HG02623 (cell line): ENCODE measurements around the gene TBC1D22A.

Experiments used
- ATAC-seq: cut with Tn5 transposase; IDR thresholded peaks from one replicate; pipeline ENCODE4 v1.9.1; 2021; ENCODE audit warnings: moderate library complexity; ENCODE audit not compliant: unreplicated experiment

The TBC1D22A gene

DNA sequence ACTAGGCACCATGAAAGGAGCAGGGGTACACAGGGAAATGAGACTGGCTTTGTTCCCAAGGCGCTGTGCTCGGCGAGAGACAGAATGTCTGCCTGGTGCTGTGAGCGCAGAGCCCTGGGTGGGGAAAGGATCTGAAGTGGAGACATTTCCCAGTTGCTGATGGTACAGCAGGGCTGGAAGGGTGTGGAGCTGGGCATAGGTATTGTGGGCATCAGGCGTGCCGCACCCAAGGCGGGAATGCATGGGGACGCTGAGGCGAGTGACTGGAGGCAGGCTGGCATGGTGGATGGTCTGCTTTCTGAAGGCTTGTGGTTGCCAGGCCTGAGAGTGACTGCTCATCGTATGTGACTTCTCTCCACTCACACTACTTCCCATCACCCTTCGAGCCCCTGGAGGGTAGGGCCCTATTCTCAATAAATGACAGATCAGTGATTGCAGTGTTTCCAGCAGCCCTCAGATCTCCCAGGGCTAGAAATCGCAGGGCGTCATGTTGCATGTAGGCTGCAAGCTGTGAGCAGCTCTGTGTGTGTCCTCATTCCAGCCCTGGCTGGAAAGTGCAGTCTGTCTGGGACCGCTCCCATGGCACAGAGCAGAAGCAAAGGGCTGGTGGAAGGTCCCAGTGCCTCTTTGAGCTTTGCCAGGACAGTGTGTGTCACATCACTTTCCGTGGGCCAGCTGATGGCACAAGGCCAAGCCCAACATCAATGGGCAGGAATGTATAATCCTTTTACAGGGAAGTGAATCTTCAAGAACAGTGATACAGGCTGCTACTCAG lies 67.7 kb downstream of the TBC1D22A start:
- no peak for ATAC-seq

GRCh38 chr22:46830841-46831240 lies 68.4 kb downstream of the TBC1D22A start:
- ATAC-seq, result no peak

DNA sequence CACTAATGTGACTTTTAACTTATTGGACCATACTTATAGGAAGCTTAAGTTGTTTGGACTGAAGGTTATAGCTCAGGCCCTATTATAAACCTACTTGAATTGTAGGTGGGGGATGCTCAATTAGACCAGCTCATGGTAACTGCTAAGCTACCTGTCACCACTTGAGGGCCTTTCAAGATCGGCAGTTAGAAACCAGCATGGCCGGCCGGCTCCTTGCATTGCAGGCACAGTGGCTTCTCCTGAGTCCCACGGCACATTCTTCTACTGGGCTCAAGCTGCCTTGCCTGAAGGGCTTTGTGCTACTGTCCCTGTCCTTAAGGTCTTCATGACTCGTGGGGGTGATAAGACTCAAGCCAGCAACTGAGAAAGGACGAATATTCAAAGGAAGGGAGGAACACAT lies 70.8 kb downstream of the TBC1D22A start:
- no peak for ATAC-seq

- ATAC-seq, result no peak
Measured at GRCh38 chr22:46834021-46834737, 71.7 kb downstream of the TBC1D22A start.

- ATAC-seq, result no peak
Measured at GRCh38 chr22:46835288-46835687, 72.8 kb downstream of the TBC1D22A start.

DNA sequence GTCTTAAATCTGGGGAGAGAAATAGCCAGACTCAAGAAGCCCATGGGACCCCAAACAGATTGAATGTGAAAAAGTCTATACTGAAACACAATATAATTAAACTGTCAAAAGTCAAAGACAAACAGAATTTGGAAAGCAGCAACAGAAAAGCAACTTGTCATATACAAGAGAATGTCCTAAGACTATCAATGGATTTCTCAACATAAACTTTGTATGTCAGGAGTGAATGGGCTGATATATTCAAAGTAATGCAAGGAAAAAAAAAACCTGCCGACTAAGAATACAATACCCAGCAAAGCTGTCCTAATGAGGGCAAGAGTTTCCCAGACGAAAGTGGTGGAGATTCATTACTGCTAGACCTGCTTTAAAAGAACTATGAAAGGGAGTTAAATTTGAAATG lies 73.2 kb downstream of the TBC1D22A start:
- no peak for ATAC-seq

- ATAC-seq, result no peak
Measured at GRCh38 chr22:46841522-46841921, 79.1 kb downstream of the TBC1D22A start.

GRCh38 chr22:46842606-46843005 lies 80.2 kb downstream of the TBC1D22A start:
- no peak for ATAC-seq

- ATAC-seq, result no peak
Measured at GRCh38 chr22:46843821-46844255, 81.4 kb downstream of the TBC1D22A start.

GRCh38 chr22:46844606-46845210 lies 82.3 kb downstream of the TBC1D22A start:
- no peak for ATAC-seq

DNA sequence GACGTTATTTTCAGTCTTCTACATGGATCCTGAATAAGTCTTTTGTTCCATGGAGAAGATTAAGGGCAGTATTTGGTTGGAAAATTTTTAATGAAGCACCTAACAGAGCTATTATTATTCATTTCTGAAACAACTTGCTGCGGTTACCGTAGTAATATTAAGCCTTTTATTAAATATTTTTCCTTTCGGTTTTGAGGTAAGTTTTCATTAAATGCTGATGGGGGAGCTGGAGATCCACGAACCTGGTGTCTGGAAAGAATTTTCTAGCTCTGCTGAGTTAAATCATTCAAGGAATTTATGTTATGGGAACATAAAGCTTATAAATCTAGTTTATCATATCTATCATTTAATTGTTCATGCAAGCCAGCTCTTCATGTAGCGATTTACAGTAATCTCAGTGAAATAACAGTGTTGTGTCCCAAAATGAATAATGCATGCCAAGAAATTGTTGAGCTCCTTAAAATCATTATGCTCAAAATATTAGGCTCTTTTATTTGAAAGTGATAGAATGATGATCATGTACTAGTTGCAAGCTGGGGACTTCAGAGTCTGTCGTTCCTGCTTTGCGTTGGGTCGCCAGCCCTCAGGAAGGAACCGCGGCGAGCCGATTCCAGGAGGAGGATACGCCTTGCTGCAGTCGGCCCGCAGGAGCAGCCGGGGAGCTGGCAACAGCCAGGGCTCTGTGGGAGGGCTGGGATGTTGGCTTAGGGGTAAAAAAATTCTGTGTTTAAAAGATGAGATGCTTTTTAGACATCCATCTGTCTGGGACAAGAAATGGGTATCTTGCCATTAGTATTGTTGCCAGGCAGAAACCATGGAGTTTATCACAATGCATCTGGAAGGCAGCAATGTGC lies 83.1 kb downstream of the TBC1D22A start:
- no peak for ATAC-seq

GRCh38 chr22:46846150-46846831 lies 83.8 kb downstream of the TBC1D22A start:
- ATAC-seq, result no peak

DNA sequence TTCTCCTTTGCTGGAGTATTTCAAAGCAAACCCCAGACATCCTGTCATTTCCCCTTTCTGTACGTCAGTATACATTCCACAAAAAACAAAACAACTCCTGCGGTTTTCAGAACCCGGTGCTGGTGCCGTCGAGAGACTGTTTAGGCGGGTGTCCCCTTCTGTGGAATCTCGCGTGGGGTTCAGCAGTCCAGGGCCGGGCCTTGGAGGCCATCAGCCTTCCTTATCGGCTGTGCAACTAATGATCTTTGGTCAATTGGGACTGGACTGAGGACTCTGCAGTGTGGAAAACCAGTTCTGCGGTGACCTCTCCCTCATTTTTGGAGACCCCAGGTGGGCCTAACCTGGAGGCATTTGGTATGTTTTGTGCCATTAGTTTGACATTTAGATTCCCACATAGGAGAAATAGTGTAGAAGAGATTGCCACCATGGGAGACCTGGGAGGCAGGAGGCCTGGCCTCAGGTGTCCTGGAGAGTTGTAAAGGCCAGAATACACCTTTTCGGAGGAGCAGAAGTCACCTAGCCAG lies 84.4 kb downstream of the TBC1D22A start:
- no peak for ATAC-seq

DNA sequence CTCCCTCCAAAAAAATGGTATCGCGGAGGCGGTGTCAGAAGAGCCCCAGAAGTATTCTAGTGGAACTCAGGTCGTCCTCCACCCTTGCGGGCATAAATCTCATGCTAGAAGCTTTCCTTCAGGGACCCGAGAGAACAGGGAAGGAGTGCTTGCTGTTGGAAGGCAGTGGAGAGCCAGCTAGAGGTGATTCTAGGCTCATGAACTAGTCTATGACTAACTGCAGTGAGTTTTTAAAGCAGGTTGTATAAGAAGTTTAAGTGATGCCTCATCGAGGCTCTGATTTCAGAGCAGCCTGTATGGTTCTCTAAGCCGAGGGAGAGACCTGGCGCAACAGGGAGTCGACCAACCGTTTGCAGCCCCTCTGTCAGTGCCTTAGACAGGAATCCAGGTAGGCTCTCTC lies 85.7 kb downstream of the TBC1D22A start:
- ATAC-seq, result no peak

- no peak for ATAC-seq
Measured at GRCh38 chr22:46849101-46849500, 86.7 kb downstream of the TBC1D22A start.

GRCh38 chr22:46849951-46850350 lies 87.5 kb downstream of the TBC1D22A start:
- no peak for ATAC-seq

DNA sequence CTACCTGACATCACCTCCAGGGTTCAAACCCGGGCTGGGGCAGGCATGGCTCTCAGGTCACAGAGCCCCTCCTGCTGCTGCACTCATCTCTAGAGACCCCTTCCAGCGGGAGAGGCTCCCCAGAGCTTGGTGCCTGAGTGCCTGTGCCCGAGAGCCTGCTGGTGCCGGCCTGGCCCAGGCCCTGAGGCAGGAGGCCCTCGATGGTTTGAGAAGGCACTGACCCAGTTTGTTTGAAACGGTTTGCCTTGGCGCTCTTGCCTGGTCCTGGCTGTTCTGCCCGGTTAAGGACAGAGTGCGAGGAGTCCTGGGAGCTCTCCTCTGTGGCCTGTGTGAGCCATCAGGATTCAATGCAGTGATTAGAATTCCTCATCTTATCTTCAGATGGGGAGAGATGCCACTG lies 88.9 kb downstream of the TBC1D22A start:
- no peak for ATAC-seq

GRCh38 chr22:46851941-46852340 lies 89.5 kb downstream of the TBC1D22A start:
- no peak for ATAC-seq

DNA sequence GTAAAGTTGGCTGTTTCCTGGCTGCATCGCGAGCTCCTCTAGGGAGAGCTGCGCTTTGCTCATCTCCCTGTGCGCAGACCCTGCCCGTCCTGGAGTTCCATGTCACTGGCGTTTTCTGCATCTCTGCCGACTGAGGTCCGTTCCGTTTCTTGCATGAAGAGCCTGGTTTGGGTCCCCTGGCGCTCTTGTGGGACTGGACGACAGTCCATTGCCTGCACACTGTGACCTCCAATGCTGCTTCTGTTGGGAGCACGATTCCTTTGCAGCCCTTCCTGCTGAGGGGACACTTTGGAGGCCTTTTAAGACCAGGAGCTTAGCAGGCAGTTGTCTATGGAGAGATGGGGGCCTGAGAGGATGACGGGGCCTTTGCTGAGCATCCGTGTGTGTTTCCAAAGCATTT lies 90.3 kb downstream of the TBC1D22A start:
- ATAC-seq, result no peak

DNA sequence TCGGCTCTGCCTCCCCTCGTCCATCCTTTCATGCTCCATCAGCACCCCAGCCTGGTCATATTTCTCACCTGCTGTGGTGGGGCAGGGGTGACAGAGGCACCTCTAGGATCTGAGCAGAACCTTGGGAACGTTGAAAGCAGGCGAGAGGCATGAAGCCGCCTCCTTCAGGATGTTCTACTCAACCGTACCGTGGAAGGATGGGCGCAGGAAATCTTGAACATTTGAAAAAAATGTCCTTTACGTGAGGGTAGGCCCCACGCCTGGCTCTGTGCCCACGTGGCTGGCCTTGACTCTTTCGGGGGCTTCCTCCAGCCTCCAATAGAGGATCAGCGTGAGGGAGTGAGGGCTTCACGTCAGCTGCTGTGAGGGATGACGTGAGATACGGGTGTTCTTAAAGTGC lies 90.7 kb downstream of the TBC1D22A start:
- no peak for ATAC-seq
